Transverse colon (tissue), 3 donors: ENCODE measurements around the gene EPS8.

Experiments used
- POLR2A ChIP-seq: fragments of 450-650 bp; IDR thresholded peaks from one replicate; pipeline ENCODE4 v1.6.1; 2016; ENCODE audit warnings: antibody characterized with exemption, mild to moderate bottlenecking, moderate library complexity
- TF ChIP-seq, protein P1 (sequence below), 5 experiments: fragments of 200-600 bp in 3 of 5; fragments of 450-650 bp in 2 of 5; sonication (generic) in 3 of 5; IDR thresholded peaks; 1 replicate in 2 of 5; 2 replicates in 3 of 5; pipeline ENCODE4 v1.5.1; 2016 to 2017; ENCODE audit warnings: antibody characterized with exemption in 5 of 5, inconsistent platforms in 3 of 5, mild to moderate bottlenecking in 2 of 5, moderate library complexity in 1 of 5

DNA sequence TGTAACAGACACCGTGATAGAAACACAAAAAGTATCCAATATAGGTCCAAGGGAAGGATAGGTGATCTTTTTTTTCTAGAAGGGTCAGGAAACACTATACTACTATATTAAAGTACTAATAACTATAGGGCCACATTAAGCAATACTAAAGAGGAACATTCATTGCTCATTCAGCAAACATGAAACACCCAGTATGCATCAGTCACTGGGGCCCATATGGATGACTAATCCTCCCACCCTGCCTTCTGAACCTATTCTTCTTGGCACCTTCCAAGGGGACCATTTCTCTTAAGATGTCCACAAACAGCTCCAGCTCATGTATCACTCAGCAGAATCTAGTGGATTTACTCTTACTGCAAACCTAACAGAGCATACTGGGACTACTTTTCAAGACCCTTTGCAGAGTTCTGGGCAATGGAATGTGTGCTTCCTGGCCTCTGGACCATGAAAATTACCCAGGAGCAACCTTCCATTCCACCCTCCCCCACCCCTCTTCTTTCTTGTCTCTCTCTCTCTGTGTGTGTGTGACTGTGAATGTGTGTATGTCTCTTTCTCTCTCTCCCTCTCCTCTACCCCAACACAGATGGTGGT, 187.9 kb downstream of the EPS8 start:
- TF ChIP-seq, protein P1, sequence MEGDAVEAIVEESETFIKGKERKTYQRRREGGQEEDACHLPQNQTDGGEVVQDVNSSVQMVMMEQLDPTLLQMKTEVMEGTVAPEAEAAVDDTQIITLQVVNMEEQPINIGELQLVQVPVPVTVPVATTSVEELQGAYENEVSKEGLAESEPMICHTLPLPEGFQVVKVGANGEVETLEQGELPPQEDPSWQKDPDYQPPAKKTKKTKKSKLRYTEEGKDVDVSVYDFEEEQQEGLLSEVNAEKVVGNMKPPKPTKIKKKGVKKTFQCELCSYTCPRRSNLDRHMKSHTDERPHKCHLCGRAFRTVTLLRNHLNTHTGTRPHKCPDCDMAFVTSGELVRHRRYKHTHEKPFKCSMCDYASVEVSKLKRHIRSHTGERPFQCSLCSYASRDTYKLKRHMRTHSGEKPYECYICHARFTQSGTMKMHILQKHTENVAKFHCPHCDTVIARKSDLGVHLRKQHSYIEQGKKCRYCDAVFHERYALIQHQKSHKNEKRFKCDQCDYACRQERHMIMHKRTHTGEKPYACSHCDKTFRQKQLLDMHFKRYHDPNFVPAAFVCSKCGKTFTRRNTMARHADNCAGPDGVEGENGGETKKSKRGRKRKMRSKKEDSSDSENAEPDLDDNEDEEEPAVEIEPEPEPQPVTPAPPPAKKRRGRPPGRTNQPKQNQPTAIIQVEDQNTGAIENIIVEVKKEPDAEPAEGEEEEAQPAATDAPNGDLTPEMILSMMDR (IDR thresholded peaks at IDR 0.05), result no peak
- TF ChIP-seq POLR2A, result no peak
